SK-N-SH (cell line): ENCODE measurements around the gene PSMD1. TPM values are rescaled to one million over a fixed set of nuclear protein-coding genes. Genes with fewer than 3 reads are reported as not detected.

Source experiments
- CTCF ChIA-PET: fragments of 300-600, 350-600 bp; formaldehyde crosslinking; extraction: SDS; loops from one replicate; lab custom pipeline; 2021; lab: Yijun Ruan, JAX
- POLR2A ChIA-PET: fragments of 350-600 bp; sonication (Branson Sonifier 250); formaldehyde crosslinking; extraction: SDS; loops from one replicate; lab custom pipeline; 2020; ENCODE audit warnings: antibody characterized with exemption, inconsistent platforms; lab: Yijun Ruan, JAX
- DNase-seq: peaks from one replicate; pipeline ENCODE4 v3.0.0; 2012
- H2AFZ ChIP-seq: fragments of 200-600 bp; sonication (generic); 2 replicates; pipeline ENCODE4 v1.8.1; 2016; ENCODE audit warnings: antibody characterized with exemption, mild to moderate bottlenecking, low read depth
- H3F3A ChIP-seq: fragments of 200-600 bp; sonication (generic); replicated peaks from 2 replicates; pipeline ENCODE3; 2016; ENCODE audit warnings: antibody characterized with exemption, mild to moderate bottlenecking; ENCODE audit not compliant: insufficient read depth
- H3K27ac ChIP-seq, 2 experiments: fragments of 200-500 bp in 1 of 2; fragments of 200-600 bp in 1 of 2; sonication (Bioruptor generic) in 1 of 2; sonication (generic), shearing (Covaris generic) in 1 of 2; 2 replicates each; pipeline versions ENCODE4 v1.5.1 to v1.6.1; 2014 to 2016; ENCODE audit warnings: low read depth in 2 of 2, inconsistent platforms in 1 of 2, low read length in 1 of 2, mild to moderate bottlenecking in 1 of 2, mixed read lengths in 1 of 2
- H3K27me3 ChIP-seq: fragments of 200-600 bp; sonication (generic), shearing (Covaris generic); 2 replicates; pipeline ENCODE4 v1.6.1; 2016; ENCODE audit warnings: mixed run types; ENCODE audit not compliant: insufficient read depth
- H3K36me3 ChIP-seq, 2 experiments: fragments of 200-500 bp in 1 of 2; fragments of 200-600 bp in 1 of 2; sonication (Bioruptor generic) in 1 of 2; sonication (generic) in 1 of 2; replicated peaks in 1 of 2; 2 replicates each; pipeline versions ENCODE3 to v1.5.1; 2014 to 2016; ENCODE audit warnings: low read length in 1 of 2, mild to moderate bottlenecking in 1 of 2; ENCODE audit not compliant: insufficient read depth in 2 of 2, control insufficient read depth in 1 of 2
- H3K4me1 ChIP-seq, 2 experiments: fragments of 200-500 bp in 1 of 2; fragments of 200-600 bp in 1 of 2; sonication (Bioruptor generic) in 1 of 2; sonication (generic), shearing (Covaris generic) in 1 of 2; 2 replicates each; pipeline versions ENCODE4 v1.5.1 to v1.6.1; 2014 to 2016; ENCODE audit warnings: low read depth in 1 of 2, low read length in 1 of 2, mixed run types in 1 of 2; ENCODE audit not compliant: insufficient read depth in 2 of 2, control insufficient read depth in 1 of 2
- H3K4me2 ChIP-seq: fragments of 200-600 bp; sonication (generic), shearing (Covaris generic); 2 replicates; pipeline ENCODE4 v1.6.1; 2017; ENCODE audit warnings: mixed run types
- H3K4me3 ChIP-seq, 2 experiments: fragments of 200-500 bp in 1 of 2; fragments of 200-600 bp in 1 of 2; sonication (Bioruptor generic) in 1 of 2; sonication (generic), shearing (Covaris generic) in 1 of 2; 2 replicates each; pipeline versions ENCODE4 v1.5.1 to v1.8.1; 2014 to 2016; ENCODE audit warnings: low read depth in 2 of 2, inconsistent platforms in 1 of 2, low read length in 1 of 2, mild to moderate bottlenecking in 1 of 2, mixed read lengths in 1 of 2, moderate library complexity in 1 of 2
- H3K79me2 ChIP-seq: fragments of 200-600 bp; sonication (generic); 2 replicates; pipeline ENCODE4 v1.8.1; 2017; ENCODE audit warnings: mild to moderate bottlenecking; ENCODE audit not compliant: insufficient read depth
- H3K9ac ChIP-seq: fragments of 200-600 bp; sonication (generic); 2 replicates; pipeline ENCODE4 v1.6.1; 2017; ENCODE audit warnings: mixed run types
- H3K9me2 ChIP-seq: fragments of 200-600 bp; sonication (generic); 2 replicates; pipeline ENCODE4 v1.6.1; 2017; ENCODE audit warnings: mixed run types
- H3K9me3 ChIP-seq: fragments of 200-600 bp; sonication (generic); 2 replicates; pipeline ENCODE4 v1.6.1; 2017; ENCODE audit warnings: mixed run types, mild to moderate bottlenecking, moderate library complexity
- H4K20me1 ChIP-seq: fragments of 200-600 bp; sonication (generic); 2 replicates; pipeline ENCODE4 v1.6.1; 2017; ENCODE audit warnings: mild to moderate bottlenecking, mixed run types; ENCODE audit not compliant: insufficient read depth
- CHD2 ChIP-seq: fragments of 150-350 bp; IDR thresholded peaks from 2 replicates; pipeline ENCODE4 v1.6.1; 2018; ENCODE audit warnings: low read length; ENCODE audit not compliant: partially characterized antibody
- FOSL2 ChIP-seq: IDR thresholded peaks from 2 replicates; pipeline ENCODE4 v1.4.0; 2012; ENCODE audit warnings: low read depth, mild to moderate bottlenecking, moderate library complexity, borderline replicate concordance
- FOXJ3 ChIP-seq: sonication (generic); formaldehyde crosslinking; IDR thresholded peaks from 2 replicates; pipeline ENCODE4 v1.5.1; 2020; ENCODE audit warnings: mild to moderate bottlenecking, missing genetic modification reagents
- GABPA ChIP-seq: IDR thresholded peaks from 2 replicates; pipeline ENCODE4 v1.4.0; 2012; ENCODE audit warnings: low read depth, mild to moderate bottlenecking
- GATA2 ChIP-seq: sonication (generic); formaldehyde crosslinking; IDR thresholded peaks from 2 replicates; pipeline ENCODE4 v1.5.0; 2020; ENCODE audit warnings: mild to moderate bottlenecking, missing genetic modification reagents
- JUND ChIP-seq: IDR thresholded peaks from 2 replicates; pipeline ENCODE4 v1.4.0; 2012
- MXI1 ChIP-seq: IDR thresholded peaks from 2 replicates; pipeline ENCODE4 v1.6.1; 2012; ENCODE audit warnings: mild to moderate bottlenecking, low read depth, low read length, improper control_type of control experiment
- NFIC ChIP-seq: IDR thresholded peaks from 2 replicates; pipeline ENCODE4 v1.4.0; 2012; ENCODE audit warnings: borderline replicate concordance
- NRF1 ChIP-seq: IDR thresholded peaks from 2 replicates; pipeline ENCODE4 v1.6.1; 2012; ENCODE audit warnings: low read depth, mild to moderate bottlenecking, low read length
- PBX3 ChIP-seq: IDR thresholded peaks from 2 replicates; pipeline ENCODE4; 2012
- RCOR1 ChIP-seq: fragments of 150-350 bp; IDR thresholded peaks from 2 replicates; pipeline ENCODE4 v1.6.1; 2017; ENCODE audit warnings: antibody characterized with exemption, low read length
- SIN3A ChIP-seq: IDR thresholded peaks from 2 replicates; pipeline ENCODE4 v1.6.1; 2012; ENCODE audit warnings: low read depth, mild to moderate bottlenecking, low read length, moderate library complexity, borderline replicate concordance
- TAF1 ChIP-seq: IDR thresholded peaks from 2 replicates; pipeline ENCODE4 v1.6.1; 2012; ENCODE audit warnings: low read depth, mild to moderate bottlenecking, low read length, moderate library complexity, borderline replicate concordance
- TCF12 ChIP-seq: IDR thresholded peaks from 2 replicates; pipeline ENCODE4 v1.4.0; 2012
- TEAD4 ChIP-seq: IDR thresholded peaks from 2 replicates; pipeline ENCODE4 v1.4.0; 2012; ENCODE audit warnings: mild to moderate bottlenecking, borderline replicate concordance; ENCODE audit not compliant: insufficient read depth
- WGBS: methylation state at CpG from one replicate; pipeline ENCODE4 v1.1.6; 2017; ENCODE audit warnings: low lambda C conversion rate; 5-methylcytosine and 5-hydroxymethylcytosine counted together
- polyA plus RNA-seq, 3 experiments: library from polyadenylated mRNA; depleted of rRNA; stranded (reverse); fragments of >200 nt; gene quantifications; 2 replicates each; pipeline ENCODE4 v1.2.3, GENCODE V29; 2012
- TF ChIP-seq, protein P1 (sequence below): fragments of 150-350 bp; IDR thresholded peaks from 2 replicates; pipeline ENCODE4 v1.6.1; 2016; ENCODE audit warnings: mild to moderate bottlenecking, low read depth, low read length
- TF ChIP-seq, protein P2 (sequence below): fragments of 200-600 bp; sonication (generic); IDR thresholded peaks from 2 replicates; pipeline ENCODE4 v1.6.1; 2017; ENCODE audit warnings: antibody characterized with exemption, mild to moderate bottlenecking, moderate library complexity
- TF ChIP-seq, protein P3 (sequence below): IDR thresholded peaks from 2 replicates; pipeline ENCODE4 v1.6.1; 2012; ENCODE audit warnings: mild to moderate bottlenecking, low read depth, low read length, moderate library complexity

PSMD1 gene
- polyA plus RNA-seq, 1 of the 3 experiments (the other 2 are of a cell fraction), result 92.3 TPM

GRCh38 chr2:231010201-231010730 is 46.4 kb upstream of the PSMD1 start (continued):
- TF ChIP-seq PBX3 (no peak), GABPA (no peak), TEAD4 (no peak), FOSL2 (no peak), SIN3A (no peak)
- TF ChIP-seq, protein P1, sequence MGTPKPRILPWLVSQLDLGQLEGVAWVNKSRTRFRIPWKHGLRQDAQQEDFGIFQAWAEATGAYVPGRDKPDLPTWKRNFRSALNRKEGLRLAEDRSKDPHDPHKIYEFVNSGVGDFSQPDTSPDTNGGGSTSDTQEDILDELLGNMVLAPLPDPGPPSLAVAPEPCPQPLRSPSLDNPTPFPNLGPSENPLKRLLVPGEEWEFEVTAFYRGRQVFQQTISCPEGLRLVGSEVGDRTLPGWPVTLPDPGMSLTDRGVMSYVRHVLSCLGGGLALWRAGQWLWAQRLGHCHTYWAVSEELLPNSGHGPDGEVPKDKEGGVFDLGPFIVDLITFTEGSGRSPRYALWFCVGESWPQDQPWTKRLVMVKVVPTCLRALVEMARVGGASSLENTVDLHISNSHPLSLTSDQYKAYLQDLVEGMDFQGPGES, result no peak

DNA sequence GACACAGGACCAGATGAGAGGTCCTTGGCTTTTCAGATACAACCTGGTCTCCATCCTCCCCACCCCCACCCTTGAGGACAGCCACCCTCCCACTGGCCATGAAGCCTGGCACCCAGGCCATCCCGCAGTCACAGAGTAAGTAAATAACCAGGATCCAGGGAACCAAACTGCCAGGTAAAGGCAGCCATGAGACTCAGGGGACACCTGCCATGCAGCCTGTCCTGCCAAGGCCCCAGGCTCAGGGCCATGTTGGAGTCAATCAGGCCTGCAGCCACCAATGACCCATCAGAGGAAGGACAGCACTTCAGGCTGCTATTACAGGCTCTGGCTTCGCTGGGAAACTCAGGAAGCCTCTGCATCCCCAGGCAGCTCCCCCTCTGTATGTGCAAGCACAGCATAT is 45.1 kb upstream of the PSMD1 start:
- Histone ChIP-seq H3K36me3 (no peaks in the 10 kb centered on the region), H3K9me2 (no peaks in the 10 kb centered on the region), H3K79me2 (no peaks in the 10 kb centered on the region), H2AFZ (no peak overlapping the region), H3K9me3 (no peaks in the 10 kb centered on the region), H3K4me1 (no peaks in the 10 kb centered on the region), H3K27me3 (peaks cover 4% of the 10 kb centered on the region; the same call in 1 of the 2 replicates), H4K20me1 (no peaks in the 10 kb centered on the region), H3K9ac (no peak overlapping the region), H3K4me3 (no peak overlapping the region), H3K4me2 (no peak overlapping the region), H3K27ac (no peak overlapping the region), H3F3A (no peaks in the 10 kb centered on the region)
- ChIA-PET CTCF (interaction anchor here (1.9 kb wide), 1 partner anchor 24 kb away, joined by 5 read pairs; no protein-coding TSS in a partner anchor), POLR2A (no interaction called here)
- 50% methylated on average over 2 of the region's 2 CpGs for WGBS
- TF ChIP-seq TAF1 (no peak), GATA2 (CRISPR knock-in tag) (no peak), JUND (no peak), FOXJ3 (CRISPR knock-in tag) (no peak), RCOR1 (no peak), FOSL2 (no peak), NFIC (no peak), TCF12 (no peak), MXI1 (no peak), CHD2 (no peak), NRF1 (no peak)
- TF ChIP-seq, protein P2, sequence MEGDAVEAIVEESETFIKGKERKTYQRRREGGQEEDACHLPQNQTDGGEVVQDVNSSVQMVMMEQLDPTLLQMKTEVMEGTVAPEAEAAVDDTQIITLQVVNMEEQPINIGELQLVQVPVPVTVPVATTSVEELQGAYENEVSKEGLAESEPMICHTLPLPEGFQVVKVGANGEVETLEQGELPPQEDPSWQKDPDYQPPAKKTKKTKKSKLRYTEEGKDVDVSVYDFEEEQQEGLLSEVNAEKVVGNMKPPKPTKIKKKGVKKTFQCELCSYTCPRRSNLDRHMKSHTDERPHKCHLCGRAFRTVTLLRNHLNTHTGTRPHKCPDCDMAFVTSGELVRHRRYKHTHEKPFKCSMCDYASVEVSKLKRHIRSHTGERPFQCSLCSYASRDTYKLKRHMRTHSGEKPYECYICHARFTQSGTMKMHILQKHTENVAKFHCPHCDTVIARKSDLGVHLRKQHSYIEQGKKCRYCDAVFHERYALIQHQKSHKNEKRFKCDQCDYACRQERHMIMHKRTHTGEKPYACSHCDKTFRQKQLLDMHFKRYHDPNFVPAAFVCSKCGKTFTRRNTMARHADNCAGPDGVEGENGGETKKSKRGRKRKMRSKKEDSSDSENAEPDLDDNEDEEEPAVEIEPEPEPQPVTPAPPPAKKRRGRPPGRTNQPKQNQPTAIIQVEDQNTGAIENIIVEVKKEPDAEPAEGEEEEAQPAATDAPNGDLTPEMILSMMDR, result no peak
- TF ChIP-seq, protein P3, sequence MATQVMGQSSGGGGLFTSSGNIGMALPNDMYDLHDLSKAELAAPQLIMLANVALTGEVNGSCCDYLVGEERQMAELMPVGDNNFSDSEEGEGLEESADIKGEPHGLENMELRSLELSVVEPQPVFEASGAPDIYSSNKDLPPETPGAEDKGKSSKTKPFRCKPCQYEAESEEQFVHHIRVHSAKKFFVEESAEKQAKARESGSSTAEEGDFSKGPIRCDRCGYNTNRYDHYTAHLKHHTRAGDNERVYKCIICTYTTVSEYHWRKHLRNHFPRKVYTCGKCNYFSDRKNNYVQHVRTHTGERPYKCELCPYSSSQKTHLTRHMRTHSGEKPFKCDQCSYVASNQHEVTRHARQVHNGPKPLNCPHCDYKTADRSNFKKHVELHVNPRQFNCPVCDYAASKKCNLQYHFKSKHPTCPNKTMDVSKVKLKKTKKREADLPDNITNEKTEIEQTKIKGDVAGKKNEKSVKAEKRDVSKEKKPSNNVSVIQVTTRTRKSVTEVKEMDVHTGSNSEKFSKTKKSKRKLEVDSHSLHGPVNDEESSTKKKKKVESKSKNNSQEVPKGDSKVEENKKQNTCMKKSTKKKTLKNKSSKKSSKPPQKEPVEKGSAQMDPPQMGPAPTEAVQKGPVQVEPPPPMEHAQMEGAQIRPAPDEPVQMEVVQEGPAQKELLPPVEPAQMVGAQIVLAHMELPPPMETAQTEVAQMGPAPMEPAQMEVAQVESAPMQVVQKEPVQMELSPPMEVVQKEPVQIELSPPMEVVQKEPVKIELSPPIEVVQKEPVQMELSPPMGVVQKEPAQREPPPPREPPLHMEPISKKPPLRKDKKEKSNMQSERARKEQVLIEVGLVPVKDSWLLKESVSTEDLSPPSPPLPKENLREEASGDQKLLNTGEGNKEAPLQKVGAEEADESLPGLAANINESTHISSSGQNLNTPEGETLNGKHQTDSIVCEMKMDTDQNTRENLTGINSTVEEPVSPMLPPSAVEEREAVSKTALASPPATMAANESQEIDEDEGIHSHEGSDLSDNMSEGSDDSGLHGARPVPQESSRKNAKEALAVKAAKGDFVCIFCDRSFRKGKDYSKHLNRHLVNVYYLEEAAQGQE, result no peak
- no peak for DNase-seq
